SK-N-SH (cell line): ENCODE results near the gene LEKR1.

ENCODE experiments used
- ELF1 ChIP-seq: IDR thresholded peaks from 2 replicates; pipeline ENCODE4 v1.4.0; 2012
- EP300 ChIP-seq, 2 experiments: IDR thresholded peaks; 2 replicates each; pipeline versions ENCODE4 v1.4.0 to v1.6.1; 2012; ENCODE audit warnings: borderline replicate concordance in 1 of 2, low read depth in 1 of 2, low read length in 1 of 2
- MAX ChIP-seq: IDR thresholded peaks from 2 replicates; pipeline ENCODE4 v1.4.0; 2012; ENCODE audit warnings: low read depth
- RAD21 ChIP-seq: IDR thresholded peaks from 2 replicates; pipeline ENCODE4 v1.6.1; 2012; ENCODE audit warnings: mild to moderate bottlenecking, low read length
- RCOR1 ChIP-seq: fragments of 150-350 bp; IDR thresholded peaks from 2 replicates; pipeline ENCODE4 v1.6.1; 2017; ENCODE audit warnings: antibody characterized with exemption, low read length
- SIN3A ChIP-seq: IDR thresholded peaks from 2 replicates; pipeline ENCODE4 v1.6.1; 2012; ENCODE audit warnings: low read depth, mild to moderate bottlenecking, low read length, moderate library complexity, borderline replicate concordance
- TCF12 ChIP-seq: IDR thresholded peaks from 2 replicates; pipeline ENCODE4 v1.4.0; 2012
- YY1 ChIP-seq: IDR thresholded peaks from 2 replicates; pipeline ENCODE4 v1.4.0; 2012; ENCODE audit warnings: low read depth, mild to moderate bottlenecking
- TF ChIP-seq, protein P1 (sequence below): fragments of 200-600 bp; sonication (generic); IDR thresholded peaks from 2 replicates; pipeline ENCODE4 v1.6.1; 2017; ENCODE audit warnings: antibody characterized with exemption, mild to moderate bottlenecking, moderate library complexity
- TF ChIP-seq, protein P2 (sequence below): IDR thresholded peaks from 2 replicates; pipeline ENCODE4; 2012

DNA sequence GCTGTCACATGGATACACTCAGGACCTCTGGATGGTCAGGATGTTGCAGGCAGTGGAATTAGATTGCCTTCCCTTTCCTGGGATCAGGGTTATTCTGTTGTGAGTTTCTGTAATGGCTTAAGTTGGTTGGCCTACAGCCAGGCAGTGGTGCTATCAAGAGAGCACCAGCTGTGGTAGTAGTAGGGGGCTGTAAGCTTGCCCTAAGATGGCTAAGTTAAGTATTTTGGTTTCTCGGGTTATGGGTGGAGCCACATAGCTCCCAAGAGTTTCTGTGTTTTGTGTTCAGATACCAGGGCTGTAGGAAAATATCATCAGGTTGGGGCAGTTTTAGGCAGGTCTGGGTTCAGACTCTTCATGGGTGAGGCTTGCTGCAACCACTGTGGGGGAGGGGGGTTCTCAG lies 59.6 kb downstream of the LEKR1 start:
- TF ChIP-seq YY1 (no peak), MAX (no peak), RCOR1 (no peak), ELF1 (no peak), SIN3A (no peak), RAD21 (no peak), EP300 (IDR thresholded peaks at IDR 0.05; ENCODE audit: borderline replicate concordance in 1 of 2, low read depth in 1 of 2, low read length in 1 of 2) (no peak), TCF12 (no peak)
- TF ChIP-seq, protein P1, sequence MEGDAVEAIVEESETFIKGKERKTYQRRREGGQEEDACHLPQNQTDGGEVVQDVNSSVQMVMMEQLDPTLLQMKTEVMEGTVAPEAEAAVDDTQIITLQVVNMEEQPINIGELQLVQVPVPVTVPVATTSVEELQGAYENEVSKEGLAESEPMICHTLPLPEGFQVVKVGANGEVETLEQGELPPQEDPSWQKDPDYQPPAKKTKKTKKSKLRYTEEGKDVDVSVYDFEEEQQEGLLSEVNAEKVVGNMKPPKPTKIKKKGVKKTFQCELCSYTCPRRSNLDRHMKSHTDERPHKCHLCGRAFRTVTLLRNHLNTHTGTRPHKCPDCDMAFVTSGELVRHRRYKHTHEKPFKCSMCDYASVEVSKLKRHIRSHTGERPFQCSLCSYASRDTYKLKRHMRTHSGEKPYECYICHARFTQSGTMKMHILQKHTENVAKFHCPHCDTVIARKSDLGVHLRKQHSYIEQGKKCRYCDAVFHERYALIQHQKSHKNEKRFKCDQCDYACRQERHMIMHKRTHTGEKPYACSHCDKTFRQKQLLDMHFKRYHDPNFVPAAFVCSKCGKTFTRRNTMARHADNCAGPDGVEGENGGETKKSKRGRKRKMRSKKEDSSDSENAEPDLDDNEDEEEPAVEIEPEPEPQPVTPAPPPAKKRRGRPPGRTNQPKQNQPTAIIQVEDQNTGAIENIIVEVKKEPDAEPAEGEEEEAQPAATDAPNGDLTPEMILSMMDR = no peak
- TF ChIP-seq, protein P2, sequence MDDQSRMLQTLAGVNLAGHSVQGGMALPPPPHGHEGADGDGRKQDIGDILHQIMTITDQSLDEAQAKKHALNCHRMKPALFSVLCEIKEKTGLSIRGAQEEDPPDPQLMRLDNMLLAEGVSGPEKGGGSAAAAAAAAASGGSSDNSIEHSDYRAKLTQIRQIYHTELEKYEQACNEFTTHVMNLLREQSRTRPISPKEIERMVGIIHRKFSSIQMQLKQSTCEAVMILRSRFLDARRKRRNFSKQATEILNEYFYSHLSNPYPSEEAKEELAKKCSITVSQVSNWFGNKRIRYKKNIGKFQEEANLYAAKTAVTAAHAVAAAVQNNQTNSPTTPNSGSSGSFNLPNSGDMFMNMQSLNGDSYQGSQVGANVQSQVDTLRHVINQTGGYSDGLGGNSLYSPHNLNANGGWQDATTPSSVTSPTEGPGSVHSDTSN = no peak
